OCI-LY1 (cell line): ENCODE data around the gene TMEM88.
A peak's percentile ranks its signal among the peaks of the same experiment; 100 is the strongest.

ENCODE experiments used
- H2AFZ ChIP-seq: fragments of 200-600 bp; sonication (generic), shearing (Covaris generic); 2 replicates; pipeline ENCODE4 v1.6.0; 2014; ENCODE audit warnings: antibody characterized with exemption, mild to moderate bottlenecking, low read length
- H3F3A ChIP-seq: fragments of 200-600 bp; sonication (generic), shearing (Covaris generic); 2 replicates; pipeline ENCODE4 v1.6.0; 2014; ENCODE audit warnings: mild to moderate bottlenecking, antibody characterized with exemption, low read length, moderate library complexity; ENCODE audit not compliant: insufficient read depth
- H3K27ac ChIP-seq: fragments of 200-600 bp; sonication (generic); 2 replicates; pipeline ENCODE4 v1.5.1; 2014; ENCODE audit warnings: low read length, mixed run types, mild to moderate bottlenecking, low read depth; ENCODE audit not compliant: poor library complexity, severe bottlenecking
- H3K27me3 ChIP-seq: fragments of 200-600 bp; sonication (generic); 2 replicates; pipeline ENCODE4 v1.6.0; 2014; ENCODE audit warnings: antibody characterized with exemption, mild to moderate bottlenecking, low read length, moderate library complexity; ENCODE audit not compliant: insufficient read depth
- H3K36me3 ChIP-seq: fragments of 200-600 bp; sonication (generic); 2 replicates; pipeline ENCODE4 v1.6.1; 2014; ENCODE audit warnings: mild to moderate bottlenecking, antibody characterized with exemption, low read length, moderate library complexity, mixed read lengths; ENCODE audit not compliant: insufficient read depth
- H3K4me1 ChIP-seq: fragments of 200-600 bp; sonication (generic); 2 replicates; pipeline ENCODE4 v1.5.1; 2014; ENCODE audit warnings: mild to moderate bottlenecking, low read length, moderate library complexity; ENCODE audit not compliant: insufficient read depth, severe bottlenecking
- H3K4me2 ChIP-seq: fragments of 200-600 bp; sonication (generic), shearing (Covaris generic); 2 replicates; pipeline ENCODE4 v1.6.1; 2014; ENCODE audit warnings: low read length
- H3K4me3 ChIP-seq: fragments of 200-600 bp; sonication (generic); 2 replicates; pipeline ENCODE4 v1.5.1; 2014; ENCODE audit warnings: low read length, low read depth, mild to moderate bottlenecking, mixed read lengths; ENCODE audit not compliant: poor library complexity, severe bottlenecking
- H3K79me2 ChIP-seq: fragments of 200-600 bp; shearing (Covaris generic); 2 replicates; pipeline ENCODE4 v1.6.1; 2016; ENCODE audit warnings: mixed run types, low read length, mixed read lengths; ENCODE audit not compliant: insufficient read depth
- H3K9ac ChIP-seq: fragments of 200-600 bp; sonication (generic), shearing (Covaris generic); 2 replicates; pipeline ENCODE4 v1.6.1; 2014; ENCODE audit warnings: mild to moderate bottlenecking, low read length, mixed read lengths
- H3K9me2 ChIP-seq: fragments of 200-600 bp; sonication (generic), shearing (Covaris generic); 2 replicates; pipeline ENCODE4 v1.6.1; 2014; ENCODE audit warnings: low read depth, mild to moderate bottlenecking, low read length, mixed read lengths
- H3K9me3 ChIP-seq: fragments of 200-600 bp; shearing (Covaris generic); 2 replicates; pipeline ENCODE4 v1.6.1; 2014; ENCODE audit warnings: low read length, mixed read lengths
- H4K20me1 ChIP-seq: fragments of 200-600 bp; sonication (generic), shearing (Covaris generic); 2 replicates; pipeline ENCODE4 v1.6.0; 2016; ENCODE audit warnings: mild to moderate bottlenecking, low read length; ENCODE audit not compliant: insufficient read depth
- EZH2 ChIP-seq: fragments of 200-600 bp; sonication (generic), shearing (Covaris generic); IDR thresholded peaks from 2 replicates; pipeline ENCODE4 v1.8.0; 2017; ENCODE audit warnings: borderline replicate concordance, mixed run types, mild to moderate bottlenecking, antibody characterized with exemption, low read length, moderate library complexity, mixed read lengths
- TF ChIP-seq, protein P1 (sequence below): fragments of 200-600 bp; sonication (generic), shearing (Covaris generic); IDR thresholded peaks from 2 replicates; pipeline ENCODE4 v1.5.1; 2017; ENCODE audit warnings: mild to moderate bottlenecking, antibody characterized with exemption, low read length, moderate library complexity, mixed read lengths

The TMEM88 gene

DNA sequence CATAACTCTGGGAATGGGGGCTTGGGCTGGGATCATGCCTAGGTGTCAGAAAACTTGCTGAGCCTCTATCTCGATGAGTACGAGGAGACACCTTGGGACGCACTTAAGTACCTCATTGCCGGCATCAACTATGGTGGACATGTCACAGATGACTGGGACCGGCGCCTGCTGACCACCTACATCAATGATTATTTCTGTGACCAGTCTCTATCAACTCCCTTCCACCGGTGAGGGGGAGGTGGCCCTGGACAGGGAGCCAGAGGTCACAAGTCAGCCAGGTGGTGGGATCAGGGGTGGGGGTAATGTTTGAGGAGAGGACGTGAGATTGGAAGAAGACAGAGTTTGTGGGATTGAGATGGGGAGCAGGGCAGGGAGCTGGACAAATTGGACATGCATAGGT, 24.2 kb upstream of the TMEM88 start:
- H3K27me3 ChIP-seq: no peaks in the 10 kb centered on the region

DNA sequence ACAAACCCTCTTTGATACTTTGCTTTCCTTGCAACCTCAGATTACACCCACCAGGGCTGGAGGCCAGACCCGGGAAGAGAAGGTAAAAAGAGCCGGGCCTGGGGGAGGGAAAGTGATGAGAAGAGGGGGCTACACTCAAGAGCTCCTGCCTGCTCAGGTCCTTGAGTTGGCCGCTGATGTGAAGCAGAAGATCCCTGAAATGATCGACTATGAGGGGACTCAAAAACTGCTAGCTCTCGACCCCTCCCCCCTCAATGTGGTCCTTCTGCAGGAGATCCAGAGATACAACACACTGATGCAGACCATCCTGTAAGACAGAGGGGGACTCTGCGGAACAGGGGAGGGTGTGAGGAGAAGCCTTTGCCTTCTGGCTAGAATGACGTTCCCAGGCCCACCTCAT, 23.6 kb upstream of the TMEM88 start:
- no peaks in the 10 kb centered on the region for H3K27me3 ChIP-seq
- no peaks in the 10 kb centered on the region for H3K9me2 ChIP-seq
- H3K4me3 ChIP-seq: no peak overlapping the region
- peaks cover 12% of the 10 kb centered on the region for H3K4me1 ChIP-seq
- H3K36me3 ChIP-seq: no peaks in the 10 kb centered on the region
- no peak for TF ChIP-seq EZH2
- TF ChIP-seq, protein P1, sequence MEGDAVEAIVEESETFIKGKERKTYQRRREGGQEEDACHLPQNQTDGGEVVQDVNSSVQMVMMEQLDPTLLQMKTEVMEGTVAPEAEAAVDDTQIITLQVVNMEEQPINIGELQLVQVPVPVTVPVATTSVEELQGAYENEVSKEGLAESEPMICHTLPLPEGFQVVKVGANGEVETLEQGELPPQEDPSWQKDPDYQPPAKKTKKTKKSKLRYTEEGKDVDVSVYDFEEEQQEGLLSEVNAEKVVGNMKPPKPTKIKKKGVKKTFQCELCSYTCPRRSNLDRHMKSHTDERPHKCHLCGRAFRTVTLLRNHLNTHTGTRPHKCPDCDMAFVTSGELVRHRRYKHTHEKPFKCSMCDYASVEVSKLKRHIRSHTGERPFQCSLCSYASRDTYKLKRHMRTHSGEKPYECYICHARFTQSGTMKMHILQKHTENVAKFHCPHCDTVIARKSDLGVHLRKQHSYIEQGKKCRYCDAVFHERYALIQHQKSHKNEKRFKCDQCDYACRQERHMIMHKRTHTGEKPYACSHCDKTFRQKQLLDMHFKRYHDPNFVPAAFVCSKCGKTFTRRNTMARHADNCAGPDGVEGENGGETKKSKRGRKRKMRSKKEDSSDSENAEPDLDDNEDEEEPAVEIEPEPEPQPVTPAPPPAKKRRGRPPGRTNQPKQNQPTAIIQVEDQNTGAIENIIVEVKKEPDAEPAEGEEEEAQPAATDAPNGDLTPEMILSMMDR: no peak
- no peak overlapping the region for H3K9ac ChIP-seq
- no peak overlapping the region for H3K27ac ChIP-seq
- no peak overlapping the region for H3K4me2 ChIP-seq
- H2AFZ ChIP-seq: no peak overlapping the region
- no peaks in the 10 kb centered on the region for H3K9me3 ChIP-seq
- no peaks in the 10 kb centered on the region for H4K20me1 ChIP-seq
- H3F3A ChIP-seq: no peaks in the 10 kb centered on the region
- no peaks in the 10 kb centered on the region for H3K79me2 ChIP-seq

More for the DNA sequence above, 24.2 kb upstream of the TMEM88 start:
- Histone ChIP-seq H2AFZ (no peak overlapping the region), H4K20me1 (no peaks in the 10 kb centered on the region), H3F3A (no peaks in the 10 kb centered on the region), H3K36me3 (no peaks in the 10 kb centered on the region), H3K4me2 (no peak overlapping the region), H3K9ac (no peak overlapping the region), H3K27ac (no peak overlapping the region), H3K79me2 (no peaks in the 10 kb centered on the region), H3K9me3 (no peaks in the 10 kb centered on the region), H3K4me3 (no peak overlapping the region), H3K9me2 (no peaks in the 10 kb centered on the region), H3K4me1 (peaks cover 12% of the 10 kb centered on the region)
- no peak for TF ChIP-seq EZH2
- TF ChIP-seq, protein P1: no peak

DNA sequence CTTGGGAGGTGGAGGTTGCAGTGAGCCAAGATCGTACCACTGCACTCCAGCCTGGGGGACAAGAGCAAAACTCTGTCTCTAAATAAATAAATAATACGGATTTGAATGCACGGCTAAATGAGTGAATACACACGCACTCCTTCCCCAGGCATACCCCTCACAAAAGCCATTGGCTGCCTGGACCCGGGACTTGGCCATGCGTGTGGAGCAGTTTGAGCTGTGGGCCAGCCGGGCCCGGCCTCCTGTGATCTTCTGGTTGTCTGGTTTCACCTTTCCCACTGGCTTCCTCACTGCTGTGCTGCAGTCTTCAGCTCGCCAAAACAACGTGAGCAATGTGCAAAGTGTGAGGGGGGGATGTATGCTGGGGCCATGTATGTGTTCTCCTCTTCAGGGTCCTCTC, 22.4 kb upstream of the TMEM88 start:
- TF ChIP-seq, protein P1: no peak
- TF ChIP-seq EZH2: no peak
- Histone ChIP-seq H3F3A (no peaks in the 10 kb centered on the region), H4K20me1 (no peaks in the 10 kb centered on the region), H2AFZ (no peak overlapping the region), H3K9me3 (no peaks in the 10 kb centered on the region), H3K4me1 (peaks cover 18% of the 10 kb centered on the region), H3K9ac (no peak overlapping the region; the same call in 1 of the 2 replicates), H3K27me3 (no peaks in the 10 kb centered on the region), H3K36me3 (no peaks in the 10 kb centered on the region), H3K4me2 (peak overlapping the region; percentile 79; the same call in 1 of the 2 replicates), H3K9me2 (no peaks in the 10 kb centered on the region), H3K79me2 (no peaks in the 10 kb centered on the region), H3K4me3 (no peak overlapping the region), H3K27ac (no peak overlapping the region)
